Testis (tissue), 3 donors: Measurements from ENCODE around the gene TRAPPC3. TPM values are rescaled to one million over a fixed set of nuclear protein-coding genes. Genes with fewer than 3 reads are reported as not detected.

ENCODE experiments used
- DNase-seq: peaks from one replicate; pipeline ENCODE4 v3.0.0-alpha.2; 2019
- H3K27ac ChIP-seq, 2 donors: fragments of 200-600 bp; sonication (generic); one replicate each; pipeline ENCODE4 v1.5.1; 2019
- H3K27me3 ChIP-seq: fragments of 200-600 bp; sonication (generic); one replicate; pipeline ENCODE4 v1.5.1; 2019
- H3K36me3 ChIP-seq: fragments of 200-600 bp; sonication (generic); one replicate; pipeline ENCODE4 v1.5.1; 2017; ENCODE audit warnings: low read depth; ENCODE audit errors: missing control alignments
- H3K4me1 ChIP-seq: fragments of 200-600 bp; sonication (generic); one replicate; pipeline ENCODE4 v1.5.1; 2019
- H3K4me3 ChIP-seq, 2 donors: fragments of 200-600 bp; sonication (generic); one replicate each; pipeline ENCODE4 v1.5.1; 2017 to 2019
- H3K9me3 ChIP-seq: fragments of 200-600 bp; sonication (generic); one replicate; pipeline ENCODE4 v1.5.1; 2017
- CTCF ChIP-seq, 3 experiments: fragments of 450-650 bp in 2 of 3; fragments of 200-600 bp in 1 of 3; sonication (generic) in 1 of 3; IDR thresholded peaks; one replicate each; pipeline ENCODE4 v1.5.1; 2016 to 2019; ENCODE audit warnings: antibody characterized with exemption in 3 of 3, mild to moderate bottlenecking in 2 of 3, moderate library complexity in 1 of 3
- POLR2A ChIP-seq: fragments of 450-650 bp; IDR thresholded peaks from one replicate; pipeline ENCODE4 v1.6.1; 2017; ENCODE audit warnings: antibody characterized with exemption, mild to moderate bottlenecking, moderate library complexity
- WGBS, 2 donors: methylation state at CpG; one replicate each; pipeline ENCODE4 v1.1.5; 2018; 5-methylcytosine and 5-hydroxymethylcytosine counted together
- intact Hi-C: fragments of 100-400 bp; cut with DNase I; formaldehyde crosslinking; loops from one replicate; pipeline ENCODE4 v1.15.1; 2023; ENCODE audit warnings: low total_unique reads
- polyA plus RNA-seq: library from polyadenylated mRNA; stranded (reverse); fragments of 350-450 nt; fragmentation: Illumina TruSeq; extraction: RNeasy Lipid Tissue Mini Kit (QIAGEN cat#74804); gene quantifications from one replicate; pipeline ENCODE4 v1.2.3, GENCODE V29; 2014; ENCODE audit warnings: low read depth, low replicate concordance; ENCODE audit not compliant: insufficient read depth
- total RNA-seq, 2 donors: library from RNA; depleted of rRNA; stranded (reverse); fragments of >200 nt; gene quantifications; one replicate each; pipeline ENCODE4 v1.2.3, GENCODE V29; 2016

Gene TRAPPC3
- total and polyA plus RNA-seq, 3 donors from 2014 or later = 109 to 146 (median 111) TPM

DNA sequence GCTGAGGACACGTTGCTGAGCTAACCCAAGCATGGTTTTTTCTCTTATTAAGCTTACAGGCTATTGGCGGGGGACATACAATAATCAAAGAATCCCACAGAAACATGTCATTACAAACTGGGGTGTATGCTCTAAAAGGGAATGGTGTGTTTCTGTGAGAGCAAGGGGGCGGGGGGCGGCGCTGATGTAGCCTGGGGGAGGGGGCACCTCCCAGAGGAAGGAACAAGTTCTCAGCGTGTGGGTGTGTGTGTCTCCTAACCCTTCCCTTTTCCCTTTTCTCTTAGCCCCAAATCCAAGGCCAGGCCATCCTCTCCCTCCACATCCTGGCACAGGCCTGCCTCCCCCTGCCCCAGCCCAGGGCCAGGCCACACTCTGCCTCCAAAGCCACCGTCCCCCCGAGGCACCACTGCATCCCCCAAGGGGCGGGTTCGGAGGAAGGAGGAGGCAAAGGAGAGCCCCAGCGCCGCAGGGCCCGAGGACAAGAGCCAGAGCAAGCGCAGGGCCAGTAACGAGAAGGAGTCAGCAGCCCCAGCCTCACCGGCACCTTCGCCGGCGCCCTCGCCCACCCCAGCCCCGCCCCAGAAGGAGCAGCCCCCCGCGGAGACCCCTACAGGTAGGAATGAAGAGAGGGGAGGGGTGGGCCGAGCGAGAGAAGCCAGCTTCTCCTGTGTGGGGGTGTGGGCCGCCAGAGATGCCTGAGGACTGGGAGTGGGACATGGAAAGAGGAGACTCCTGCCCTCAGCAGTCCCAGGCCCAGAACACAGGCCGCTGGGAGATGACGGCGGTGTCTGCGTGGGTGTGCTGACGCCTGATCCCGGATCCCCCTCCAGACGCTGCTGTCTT, 28.5 kb upstream of the TRAPPC3 start:
- H3K4me1 ChIP-seq = peaks cover 10% of the 10 kb centered on the region
- H3K27ac ChIP-seq = no peak overlapping the region
- DNase-seq = no peak
- no peak for TF ChIP-seq POLR2A
- TF ChIP-seq CTCF (IDR thresholded peaks at IDR 0.05) = no peak
- H3K4me3 ChIP-seq = peak overlapping the region in 1 of 2 donors; percentile 39
- H3K36me3 ChIP-seq = no peaks in the 10 kb centered on the region
- no peaks in the 10 kb centered on the region for H3K27me3 ChIP-seq
- intact Hi-C loops = no loop called here
- H3K9me3 ChIP-seq = no peaks in the 10 kb centered on the region
- 66 to 69% methylated on average over 20 to 33 of the region's 33 CpGs for WGBS, 2 donors

GRCh38 chr1:36176106-36176949, 27.0 kb upstream of the TRAPPC3 start:
- no peak overlapping the region for H3K4me3 ChIP-seq
- DNase-seq = no peak
- no peaks in the 10 kb centered on the region for H3K36me3 ChIP-seq
- no peak overlapping the region for H3K27ac ChIP-seq
- WGBS, 2 donors = 71 to 78% methylated on average over 34 to 75 of the region's 76 CpGs
- H3K27me3 ChIP-seq = no peaks in the 10 kb centered on the region
- H3K9me3 ChIP-seq = no peaks in the 10 kb centered on the region
- TF ChIP-seq CTCF (IDR thresholded peaks at IDR 0.05) (no peak), POLR2A (no peak)
- intact Hi-C loops = no loop called here
- H3K4me1 ChIP-seq = peaks cover 10% of the 10 kb centered on the region

DNA sequence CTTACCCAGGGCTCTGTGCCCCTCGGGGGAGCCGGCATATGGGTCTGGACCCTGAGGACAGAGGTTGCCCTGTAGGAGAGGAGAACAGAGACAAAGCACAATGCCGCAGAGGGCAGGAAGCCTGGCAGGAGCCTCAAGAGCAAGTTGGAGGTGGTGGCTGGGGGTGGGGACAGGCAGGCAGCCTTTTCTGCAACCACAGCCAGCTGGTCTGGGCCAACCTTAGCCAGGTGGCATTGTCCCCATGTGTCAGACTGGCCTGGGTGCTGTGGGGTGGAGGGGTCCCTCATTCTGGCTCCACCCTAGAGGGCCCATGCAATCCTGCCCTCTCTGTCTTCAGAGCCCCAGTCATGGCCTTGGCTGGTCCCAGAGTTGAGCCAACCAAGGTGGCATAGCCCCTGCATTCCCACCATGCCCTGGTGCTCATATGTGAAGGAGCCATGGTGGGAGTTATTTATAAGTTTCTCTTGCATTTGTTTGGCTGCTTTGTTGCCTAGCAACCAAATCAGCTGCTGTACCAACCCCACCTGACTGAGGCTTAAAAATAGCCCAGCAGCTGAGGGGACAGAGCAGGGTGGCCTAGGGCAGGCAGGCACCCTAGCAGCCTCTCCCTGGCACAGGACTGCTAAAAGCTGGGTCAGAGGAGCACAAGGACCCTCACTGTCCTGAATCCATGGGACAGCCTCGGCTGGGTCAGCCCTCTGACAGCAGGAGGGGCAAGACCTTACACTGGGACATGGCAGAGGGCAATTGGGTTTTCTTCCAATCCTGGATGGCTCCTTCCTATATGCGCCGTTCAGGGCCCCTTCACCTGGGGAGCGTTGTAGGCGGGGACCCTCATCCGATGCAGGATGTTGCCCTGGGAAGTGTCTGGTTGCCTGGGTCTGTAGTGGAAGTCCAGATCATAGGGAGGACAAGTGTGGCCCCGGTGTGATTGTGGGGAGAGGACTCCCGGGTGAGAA, 26.1 kb upstream of the TRAPPC3 start:
- no peak for TF ChIP-seq CTCF (IDR thresholded peaks at IDR 0.05)
- TF ChIP-seq POLR2A = no peak
- intact Hi-C loops = no loop called here
- peak; percentile 42 for DNase-seq
- H3K27me3 ChIP-seq = no peaks in the 10 kb centered on the region
- H3K4me1 ChIP-seq = peaks cover 10% of the 10 kb centered on the region
- H3K4me3 ChIP-seq = no peak overlapping the region
- WGBS, 2 donors = 55 to 66% methylated on average over 6 to 11 of the region's 11 CpGs
- no peaks in the 10 kb centered on the region for H3K36me3 ChIP-seq
- no peaks in the 10 kb centered on the region for H3K9me3 ChIP-seq
- H3K27ac ChIP-seq = no peak overlapping the region

- Histone ChIP-seq H3K4me3 (no peak overlapping the region), H3K27ac (no peak overlapping the region), H3K4me1 (peaks cover 10% of the 10 kb centered on the region), H3K9me3 (no peaks in the 10 kb centered on the region), H3K27me3 (no peaks in the 10 kb centered on the region), H3K36me3 (no peaks in the 10 kb centered on the region)
- no peak for DNase-seq
- intact Hi-C loops = no loop called here
- WGBS, 2 donors = 72 to 75% methylated on average over 8 to 11 of the region's 11 CpGs
- TF ChIP-seq POLR2A = no peak
- no peak for TF ChIP-seq CTCF (IDR thresholded peaks at IDR 0.05)
Observed at GRCh38 chr1:36174713-36175112, 25.4 kb upstream of the TRAPPC3 start.
